ENCODE results near the gene IFIT2. TPM values are rescaled to one million over a fixed set of nuclear protein-coding genes. Genes with fewer than 3 reads are reported as not detected.

IFIT2 gene
- total RNA-seq, 1 experiment from 2014 or later = 1.7 TPM

GRCh38 chr10:89269433-89270152, 32.3 kb upstream of the IFIT2 start:
- no peak for TF ChIP-seq EZH2 (IDR thresholded peaks at IDR 0.05; ENCODE audit: borderline replicate concordance, low read depth, low read length, poor library complexity, severe bottlenecking)
- TF ChIP-seq, protein P1, sequence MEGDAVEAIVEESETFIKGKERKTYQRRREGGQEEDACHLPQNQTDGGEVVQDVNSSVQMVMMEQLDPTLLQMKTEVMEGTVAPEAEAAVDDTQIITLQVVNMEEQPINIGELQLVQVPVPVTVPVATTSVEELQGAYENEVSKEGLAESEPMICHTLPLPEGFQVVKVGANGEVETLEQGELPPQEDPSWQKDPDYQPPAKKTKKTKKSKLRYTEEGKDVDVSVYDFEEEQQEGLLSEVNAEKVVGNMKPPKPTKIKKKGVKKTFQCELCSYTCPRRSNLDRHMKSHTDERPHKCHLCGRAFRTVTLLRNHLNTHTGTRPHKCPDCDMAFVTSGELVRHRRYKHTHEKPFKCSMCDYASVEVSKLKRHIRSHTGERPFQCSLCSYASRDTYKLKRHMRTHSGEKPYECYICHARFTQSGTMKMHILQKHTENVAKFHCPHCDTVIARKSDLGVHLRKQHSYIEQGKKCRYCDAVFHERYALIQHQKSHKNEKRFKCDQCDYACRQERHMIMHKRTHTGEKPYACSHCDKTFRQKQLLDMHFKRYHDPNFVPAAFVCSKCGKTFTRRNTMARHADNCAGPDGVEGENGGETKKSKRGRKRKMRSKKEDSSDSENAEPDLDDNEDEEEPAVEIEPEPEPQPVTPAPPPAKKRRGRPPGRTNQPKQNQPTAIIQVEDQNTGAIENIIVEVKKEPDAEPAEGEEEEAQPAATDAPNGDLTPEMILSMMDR (conservative IDR thresholded peaks at IDR 0.05; ENCODE audit: low read depth, low read length) = no peak
- Histone ChIP-seq H3K27ac (ENCODE audit: low read depth, low read length, poor library complexity, severe bottlenecking) (no peak overlapping the region), H3K4me3 (ENCODE audit: low read depth, low read length, poor library complexity, severe bottlenecking) (no peak overlapping the region), H3K27me3 (replicated peaks; ENCODE audit: insufficient read depth, low read depth, low read length, poor library complexity) (no peaks in the 10 kb centered on the region), H3K36me3 (ENCODE audit: insufficient read depth, low read length, poor library complexity, severe bottlenecking) (no peaks in the 10 kb centered on the region), H3K9me3 (ENCODE audit: low read depth, low read length, poor library complexity, severe bottlenecking) (no peaks in the 10 kb centered on the region), H3K4me1 (ENCODE audit: insufficient read depth, low read length, poor library complexity, severe bottlenecking) (no peaks in the 10 kb centered on the region)
- no TSS peak for BruUV-seq (replicated peaks)
- DNase-seq (ENCODE audit: low spot score) = no peak
- POLR2A ChIA-PET (ENCODE audit: low non-redundant PET) = no interaction called here
- CTCF ChIA-PET = no interaction called here
- intact Hi-C loops (cut with micrococcal nuclease; ENCODE audit: unreplicated experiment) = no loop called here

DNA sequence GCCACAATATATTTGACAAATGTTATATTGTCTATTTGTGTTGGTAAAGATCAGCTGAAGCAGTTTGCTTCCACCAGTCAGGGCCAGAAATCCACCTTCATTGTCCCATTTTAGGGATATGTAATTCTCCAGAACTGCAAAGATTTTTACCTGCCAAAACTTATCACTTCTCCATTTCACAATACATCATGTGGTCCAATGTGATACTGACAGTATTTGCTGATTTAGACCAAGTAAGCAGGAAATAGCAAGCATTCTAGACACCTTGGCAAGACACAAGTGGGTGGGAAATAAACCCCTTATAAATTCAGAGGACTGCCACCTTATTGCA, 31.7 kb upstream of the IFIT2 start:
- H3K27me3 ChIP-seq (replicated peaks; ENCODE audit: insufficient read depth, low read depth, low read length, poor library complexity) = no peaks in the 10 kb centered on the region
- POLR2A ChIA-PET (ENCODE audit: low non-redundant PET) = no interaction called here

GRCh38 chr10:89271532-89271931, 30.3 kb upstream of the IFIT2 start:
- intact Hi-C loops (cut with micrococcal nuclease; ENCODE audit: unreplicated experiment) = no loop called here
- TF ChIP-seq EZH2 (IDR thresholded peaks at IDR 0.05; ENCODE audit: borderline replicate concordance, low read depth, low read length, poor library complexity, severe bottlenecking) = no peak
- TF ChIP-seq, protein P1 (conservative IDR thresholded peaks at IDR 0.05; ENCODE audit: low read depth, low read length) = no peak
- POLR2A ChIA-PET (ENCODE audit: low non-redundant PET) = no interaction called here
- no peaks in the 10 kb centered on the region for H3K27me3 ChIP-seq (replicated peaks; ENCODE audit: insufficient read depth, low read depth, low read length, poor library complexity)
- no peak overlapping the region for H3K4me3 ChIP-seq (ENCODE audit: low read depth, low read length, poor library complexity, severe bottlenecking)
- no peak for DNase-seq (ENCODE audit: low spot score)
- H3K4me1 ChIP-seq (ENCODE audit: insufficient read depth, low read length, poor library complexity, severe bottlenecking) = no peaks in the 10 kb centered on the region
- H3K36me3 ChIP-seq (ENCODE audit: insufficient read depth, low read length, poor library complexity, severe bottlenecking) = no peaks in the 10 kb centered on the region
- H3K9me3 ChIP-seq (ENCODE audit: low read depth, low read length, poor library complexity, severe bottlenecking) = no peaks in the 10 kb centered on the region
- CTCF ChIA-PET = no interaction called here
- BruUV-seq (replicated peaks) = no TSS peak
- H3K27ac ChIP-seq (ENCODE audit: low read depth, low read length, poor library complexity, severe bottlenecking) = no peak overlapping the region

More for the DNA sequence above, 31.7 kb upstream of the IFIT2 start:
- Histone ChIP-seq H3K4me3 (ENCODE audit: low read depth, low read length, poor library complexity, severe bottlenecking) (no peak overlapping the region), H3K4me1 (ENCODE audit: insufficient read depth, low read length, poor library complexity, severe bottlenecking) (no peaks in the 10 kb centered on the region), H3K27ac (ENCODE audit: low read depth, low read length, poor library complexity, severe bottlenecking) (no peak overlapping the region), H3K9me3 (ENCODE audit: low read depth, low read length, poor library complexity, severe bottlenecking) (no peaks in the 10 kb centered on the region), H3K36me3 (ENCODE audit: insufficient read depth, low read length, poor library complexity, severe bottlenecking) (no peaks in the 10 kb centered on the region)
- intact Hi-C loops (cut with micrococcal nuclease; ENCODE audit: unreplicated experiment) = no loop called here
- DNase-seq (ENCODE audit: low spot score) = no peak
- CTCF ChIA-PET = no interaction called here
- TF ChIP-seq, protein P1 (conservative IDR thresholded peaks at IDR 0.05; ENCODE audit: low read depth, low read length) = no peak
- TF ChIP-seq EZH2 (IDR thresholded peaks at IDR 0.05; ENCODE audit: borderline replicate concordance, low read depth, low read length, poor library complexity, severe bottlenecking) = no peak
- BruUV-seq (replicated peaks) = no TSS peak

All from A673 (cell line).